GM10847 (cell line): ENCODE data around the gene USP6.

ENCODE experiments used
- POLR2A ChIP-seq: IDR thresholded peaks from 2 replicates; pipeline ENCODE4 v1.6.1; 2011; ENCODE audit not compliant: insufficient read length; ENCODE audit errors: extremely low read depth

Gene USP6

DNA sequence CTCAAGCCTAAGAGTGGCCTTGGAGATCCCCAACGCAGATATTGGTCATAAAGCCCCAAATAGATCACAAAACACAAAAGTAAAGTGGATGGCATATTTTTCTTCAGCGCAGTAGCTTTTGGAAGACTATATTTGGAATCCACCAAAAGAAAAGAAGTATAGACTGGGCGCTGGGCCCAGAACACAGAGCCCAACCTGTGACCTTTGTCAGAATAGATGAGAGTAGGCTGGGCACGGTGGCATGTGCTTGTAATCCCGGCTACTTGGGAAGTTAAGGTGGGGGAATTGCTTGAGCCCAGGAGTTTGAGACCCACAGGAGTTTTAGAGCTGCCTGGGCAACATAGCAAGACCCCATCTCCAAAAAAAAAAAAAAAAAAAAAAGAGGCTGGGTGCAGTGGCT lies 104.2 kb downstream of the USP6 start:
- no peak for TF ChIP-seq POLR2A
